CD8-positive, alpha-beta memory T cell (primary cell): ENCODE results near the gene TBCD. TPM values are rescaled to one million over a fixed set of nuclear protein-coding genes. Genes with fewer than 3 reads are reported as not detected.

ENCODE experiments used
- polyA plus RNA-seq: library from polyadenylated mRNA; unstranded; fragments of 300-500 nt; fragmentation: Illumina TruSeq; gene quantifications from one replicate; pipeline ENCODE4 v1.2.3, GENCODE V29; 2021
- total RNA-seq, 2 experiments: library from RNA; stranded (reverse); gene quantifications; one replicate each; pipeline ENCODE4 v1.2.3, GENCODE V29; 2021

TBCD gene
- total and polyA plus RNA-seq, 3 experiments from 2014 or later: 79.1 to 130 (median 83.7) TPM

Other genes with a start within 250 kb of the TBCD start
- 10 to 100 TPM; 63.9 to 71.2 TPM for gene FOXK2, start 232.3 kb upstream of the TBCD start, total RNA-seq
- 8.2 TPM for gene FOXK2, start 232.3 kb upstream of the TBCD start, polyA plus RNA-seq
- 10 to 100 TPM; 49.1 to 50.1 TPM for gene WDR45B, start 103.6 kb upstream of the TBCD start, total RNA-seq
- gene WDR45B, start 103.6 kb upstream of the TBCD start, polyA plus RNA-seq: 41.9 TPM
- gene RAB40B, start 53.4 kb upstream of the TBCD start, total RNA-seq: 1 to 10 TPM; 3.2 to 4.0 TPM
- 4.3 TPM for gene RAB40B, start 53.4 kb upstream of the TBCD start, polyA plus RNA-seq
- gene FN3KRP, start 35.4 kb upstream of the TBCD start, total RNA-seq: 10 to 100 TPM; 39.0 to 39.9 TPM
- gene FN3KRP, start 35.4 kb upstream of the TBCD start, polyA plus RNA-seq: 20.7 TPM
- gene FN3K, start 16.4 kb upstream of the TBCD start, total RNA-seq: 1 to 10 TPM; 1.3 to 2.3 TPM
- gene FN3K, start 16.4 kb upstream of the TBCD start, polyA plus RNA-seq: 0.79 TPM
- not detected for gene ZNF750, start 88.0 kb downstream of the TBCD start, total RNA-seq
- gene ZNF750, start 88.0 kb downstream of the TBCD start, polyA plus RNA-seq: not detected